ENCODE results near the gene LCNL1.

The LCNL1 gene

DNA sequence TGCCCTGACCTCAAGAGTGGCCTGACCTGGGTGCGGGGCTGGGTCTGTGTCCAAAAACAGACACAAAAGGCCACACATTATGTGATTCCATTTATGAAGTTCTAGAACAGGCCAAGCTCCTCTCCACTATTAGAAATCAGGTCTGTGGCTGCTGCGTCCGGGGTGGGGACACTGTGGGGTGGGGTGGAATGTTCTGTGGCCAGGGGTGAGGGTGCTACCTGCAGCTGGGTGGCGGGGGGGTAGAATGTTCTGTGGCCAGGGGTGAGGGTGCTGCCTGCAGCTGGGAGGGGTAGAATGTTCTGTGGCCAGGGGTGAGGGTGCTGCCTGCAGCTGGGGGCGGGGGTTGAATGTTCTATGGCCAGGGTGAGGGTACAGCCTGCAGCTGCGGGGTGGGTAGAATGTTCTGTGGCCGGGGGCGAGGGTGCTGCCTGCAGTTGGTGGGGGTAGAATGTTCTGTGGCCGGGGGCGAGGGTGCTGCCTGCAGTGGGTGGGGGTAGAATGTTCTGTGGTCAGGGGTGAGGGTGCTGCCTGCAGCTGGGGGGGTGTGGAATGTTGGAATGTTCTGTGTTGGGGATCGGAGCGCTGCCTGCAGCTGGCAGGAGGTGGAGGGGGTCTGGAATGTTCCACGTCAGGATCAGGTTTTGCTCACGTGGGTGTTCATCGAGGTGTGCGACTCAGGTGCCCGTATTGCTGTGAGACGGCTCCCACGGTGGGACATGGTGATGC, 22.4 kb upstream of the LCNL1 start:
- DNase-seq: no peak

DNA sequence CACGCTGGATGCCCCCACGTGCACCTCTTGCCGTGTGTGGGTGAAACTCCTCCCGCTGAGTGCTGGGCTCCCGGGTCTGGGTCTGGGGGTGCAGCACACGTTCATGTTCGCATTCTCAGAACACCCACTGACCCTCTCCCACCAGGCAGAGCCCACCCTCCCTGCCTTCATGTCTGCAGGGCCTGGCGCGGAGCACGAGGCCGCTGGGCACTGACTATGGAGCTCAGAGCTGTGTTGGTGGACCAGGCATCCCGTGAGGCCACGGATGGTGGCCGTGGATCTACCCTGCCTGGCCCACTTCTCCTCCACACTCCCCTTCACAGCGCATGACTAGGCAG, 21.9 kb upstream of the LCNL1 start:
- no peak for DNase-seq

DNA sequence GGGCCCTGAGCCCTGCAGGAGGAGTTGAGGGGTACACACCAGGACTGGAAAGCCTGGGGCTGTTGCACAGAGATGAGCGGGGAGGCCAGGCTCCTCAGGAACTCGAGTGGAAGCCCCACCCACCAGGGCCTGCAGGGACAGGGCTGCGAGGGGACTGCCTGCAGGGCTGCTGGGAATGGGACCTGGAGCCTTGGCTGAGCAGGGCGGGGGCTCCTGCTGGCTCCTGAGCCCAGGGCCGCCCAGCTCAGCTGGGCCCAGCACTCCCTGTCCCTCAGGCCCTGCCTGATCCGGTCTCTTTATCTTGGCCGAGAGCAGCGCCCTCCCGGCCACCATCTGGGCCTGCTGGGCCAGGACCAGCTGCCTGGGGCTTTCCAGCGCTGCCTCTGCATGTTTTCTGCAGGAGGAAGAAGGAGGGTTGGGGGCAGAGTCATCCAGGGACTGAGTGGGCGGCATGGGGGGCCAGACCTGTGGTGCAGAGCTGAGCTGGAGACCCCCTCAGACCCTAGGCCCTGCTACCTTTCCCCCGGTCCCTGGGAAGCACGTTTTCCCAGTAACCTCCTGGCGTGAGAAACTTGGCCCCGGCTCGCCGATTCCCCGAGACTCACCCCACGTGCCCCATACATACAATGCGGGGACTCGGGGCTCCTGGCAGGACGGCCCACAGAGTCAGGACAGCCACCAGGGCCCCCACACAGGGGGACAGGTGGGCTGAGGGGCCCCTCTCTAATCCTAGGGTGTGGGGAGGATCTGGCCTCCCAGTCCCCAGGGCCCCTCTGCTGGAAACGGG, 21.3 kb upstream of the LCNL1 start:
- no peak for DNase-seq

DNA sequence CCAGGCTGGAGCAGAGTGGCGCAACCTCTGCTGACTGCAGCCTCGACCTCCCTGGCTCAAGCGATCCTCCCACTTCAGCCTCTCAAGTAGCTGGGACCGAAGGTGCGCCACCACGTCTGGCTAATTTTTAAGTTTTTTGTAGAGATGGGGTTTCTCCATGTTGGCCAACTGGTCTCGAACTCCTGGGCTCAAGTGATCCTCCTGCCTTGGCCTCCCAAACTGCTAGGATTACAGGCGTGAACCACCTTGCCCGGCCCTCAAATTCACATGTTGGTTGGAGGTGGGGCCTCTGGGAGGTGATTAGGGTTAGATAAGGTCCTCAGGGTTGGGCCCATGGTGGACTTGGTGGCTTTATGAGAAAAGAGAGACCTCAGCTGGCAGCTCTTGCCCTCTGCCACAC, 20.6 kb upstream of the LCNL1 start:
- no peak for DNase-seq

DNA sequence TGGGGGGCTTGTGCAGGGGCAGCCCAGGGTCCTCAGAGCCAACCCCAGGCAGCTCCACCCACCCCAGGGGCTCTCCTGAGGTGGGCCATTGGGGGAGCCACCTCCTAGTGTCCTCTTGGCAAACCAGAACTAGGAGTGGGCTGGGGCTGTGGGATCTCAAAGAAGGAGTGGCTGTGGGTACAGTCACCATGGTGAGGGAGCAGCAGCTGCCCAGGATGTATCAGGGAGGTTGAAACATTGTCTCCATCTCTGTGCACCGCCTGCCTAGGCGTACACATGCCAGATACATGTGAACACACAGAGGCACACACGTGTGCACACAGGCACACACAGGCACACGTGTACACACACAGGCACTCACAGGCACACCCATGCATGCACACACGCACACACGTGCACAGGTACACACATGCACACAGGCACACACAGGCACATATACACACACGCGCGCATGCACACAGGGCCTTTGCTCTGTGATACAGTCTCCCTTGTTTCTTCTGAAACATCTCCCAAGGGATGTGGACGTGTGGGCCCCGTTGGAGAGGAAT, 20.0 kb upstream of the LCNL1 start:
- no peak for DNase-seq

DNA sequence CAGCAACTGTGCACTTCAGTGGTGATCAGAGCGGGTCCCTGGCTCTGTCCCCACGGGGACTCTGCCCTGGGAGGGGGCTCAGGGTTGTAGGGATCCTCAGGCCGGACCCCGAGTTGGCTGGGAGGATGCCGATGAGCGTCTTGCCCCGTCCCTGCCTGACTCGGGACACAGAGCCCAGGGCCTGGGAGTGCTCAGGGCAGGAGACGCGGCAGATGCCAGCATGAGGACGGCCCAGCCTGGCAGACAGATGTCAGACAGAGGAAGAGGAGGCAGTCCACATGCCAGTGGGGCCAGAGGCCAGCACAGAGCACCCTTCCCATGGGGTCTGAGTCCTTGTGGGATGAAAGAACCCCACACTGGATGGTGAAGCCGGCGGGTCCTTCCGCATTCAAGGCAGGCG, 19.5 kb upstream of the LCNL1 start:
- DNase-seq: no peak

DNA sequence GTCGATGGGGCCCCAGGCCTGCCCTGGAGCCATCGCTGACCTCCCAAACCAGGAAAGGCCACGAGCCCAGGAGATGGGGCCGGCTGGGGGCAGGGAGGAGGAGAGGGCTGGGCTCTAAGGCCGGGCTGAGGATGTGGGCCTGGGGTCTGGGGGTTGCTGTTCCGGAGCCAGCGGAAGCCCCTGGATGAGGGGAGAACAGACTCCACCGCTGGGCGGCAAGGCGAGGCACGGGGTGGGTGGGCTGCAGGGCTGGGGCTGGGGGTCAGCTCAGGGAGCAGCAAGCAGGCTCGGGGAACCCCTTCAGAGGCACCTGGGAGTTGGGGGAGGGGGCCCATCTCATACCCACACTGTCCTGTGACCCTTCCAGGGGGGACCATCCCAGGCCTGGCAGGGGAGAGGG, 19.0 kb upstream of the LCNL1 start:
- no peak for DNase-seq

DNA sequence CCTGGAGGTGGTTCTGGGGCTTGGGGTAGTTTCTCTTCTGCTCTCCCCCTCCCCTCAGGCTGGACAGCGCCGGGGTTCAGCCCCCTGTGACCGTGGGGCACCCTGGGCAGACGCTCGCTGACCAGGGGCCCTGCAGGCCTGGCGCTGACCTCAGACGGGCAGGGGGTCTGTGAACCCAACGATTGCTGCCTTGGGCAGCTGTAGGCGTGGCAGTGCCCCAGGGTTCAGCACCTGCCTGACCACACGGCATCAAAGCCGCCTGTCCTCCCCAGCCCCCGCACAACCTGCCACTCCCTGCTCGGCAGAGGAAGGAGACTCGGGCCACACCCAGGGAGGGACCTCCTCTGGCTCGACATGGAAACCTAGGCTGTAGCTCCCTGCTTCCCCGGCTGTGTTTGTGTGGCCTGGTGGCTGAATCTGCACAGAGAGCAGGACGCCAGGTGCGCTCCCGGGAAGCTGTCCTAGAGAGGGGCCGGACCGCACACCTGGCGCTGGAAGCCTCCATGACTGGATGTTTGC, 18.6 kb upstream of the LCNL1 start:
- no peak for DNase-seq

DNA sequence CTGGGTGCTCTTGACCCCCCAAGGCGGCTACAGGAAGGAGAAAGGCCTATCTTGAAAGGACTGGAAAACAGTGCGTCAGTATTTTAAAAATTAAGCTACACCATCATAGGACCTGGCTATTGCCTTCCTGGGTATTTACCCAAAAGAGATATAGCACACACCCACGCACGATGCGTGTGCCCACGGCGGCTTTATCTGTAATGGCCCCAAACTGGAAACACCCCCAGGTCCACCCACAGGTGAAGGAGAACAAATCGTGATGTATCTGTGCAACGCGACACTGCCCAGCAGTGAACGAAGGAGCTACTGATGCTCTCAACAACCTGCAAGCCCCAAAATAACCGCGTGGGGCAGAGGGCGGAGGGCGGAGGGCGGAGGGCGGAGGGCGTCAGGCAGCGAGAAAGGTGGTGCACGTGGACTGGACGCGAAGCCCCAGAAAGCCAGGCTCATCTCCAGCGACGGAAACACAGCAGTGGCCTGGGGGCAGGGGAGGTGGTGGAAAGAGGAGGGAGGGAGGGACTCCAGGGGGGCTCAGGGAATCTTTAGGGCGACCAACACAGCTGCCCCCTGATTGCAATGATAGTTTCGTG, 17.9 kb upstream of the LCNL1 start:
- no peak for DNase-seq

DNA sequence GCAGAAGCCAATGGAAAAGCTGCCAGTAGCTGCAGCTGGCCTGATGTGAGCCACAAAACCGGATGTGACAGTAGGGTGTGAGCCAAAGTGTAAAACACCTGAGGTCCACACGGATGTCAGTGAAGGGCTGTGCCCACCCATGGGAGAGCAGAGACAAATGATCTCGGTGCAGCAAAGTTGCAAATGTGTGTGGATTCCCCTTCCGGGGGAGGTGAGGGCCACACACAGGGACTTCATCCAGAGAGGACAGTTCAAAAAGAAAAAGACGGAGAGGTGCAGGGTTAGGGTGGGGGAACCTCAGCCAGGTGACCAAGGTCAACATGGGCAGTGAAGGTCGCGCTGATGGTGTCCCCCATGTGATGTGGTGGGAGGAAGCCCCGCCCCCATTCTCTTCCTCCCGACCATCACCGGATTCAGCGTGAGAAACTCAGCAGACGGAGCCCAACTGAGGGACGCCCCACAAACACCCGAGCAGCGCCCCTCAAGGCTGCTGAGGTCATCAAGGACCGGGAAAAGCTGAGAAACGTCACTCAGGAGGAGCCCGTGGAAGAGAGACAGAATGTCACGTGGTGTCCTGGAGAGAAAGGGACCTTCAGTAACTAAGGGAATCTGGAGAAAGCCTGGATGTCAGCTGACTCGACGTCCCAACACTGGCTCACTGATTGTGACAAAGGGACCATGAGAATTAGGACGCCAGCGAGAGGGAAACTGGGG, 16.9 kb upstream of the LCNL1 start:
- no peak for DNase-seq

DNA sequence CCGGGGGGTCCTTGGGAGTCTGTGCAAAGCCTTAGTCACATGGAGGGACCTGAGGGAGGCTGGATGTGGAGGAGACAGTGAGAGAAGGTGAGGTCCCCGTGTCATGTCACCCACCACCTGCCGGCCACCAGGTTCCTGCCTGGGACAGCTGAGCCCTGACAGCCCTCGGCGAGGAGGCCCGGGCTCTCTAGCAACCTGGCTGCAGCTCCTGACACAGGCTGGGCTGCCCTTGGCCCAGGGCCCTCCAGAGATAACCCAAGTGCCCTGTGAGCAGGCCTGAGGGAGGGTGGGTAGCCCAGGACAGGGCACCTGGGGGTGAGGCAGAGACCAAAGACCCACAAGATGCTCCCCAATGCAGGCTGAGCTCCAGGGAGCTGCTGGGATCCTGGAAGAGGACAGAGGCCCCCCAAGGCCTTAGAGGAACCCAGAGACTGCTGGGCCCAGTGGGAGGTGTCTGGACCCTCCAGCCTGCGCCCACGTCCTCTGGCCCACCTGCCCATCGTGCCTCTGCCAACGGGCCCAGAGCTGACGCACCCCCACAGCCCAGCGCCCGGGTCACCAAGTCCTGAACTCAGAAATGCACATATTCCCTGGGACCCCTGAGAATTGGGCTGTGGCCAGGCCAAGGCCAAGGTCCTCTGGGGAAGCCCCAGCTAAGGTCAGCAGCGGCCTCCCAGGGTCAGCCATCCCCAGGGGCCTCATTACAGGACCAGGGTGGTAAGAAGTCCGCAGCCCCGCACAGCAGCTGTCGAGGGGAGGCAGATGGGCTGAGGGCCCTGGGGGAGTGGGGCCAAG, 14.3 kb upstream of the LCNL1 start:
- no peak for DNase-seq

DNA sequence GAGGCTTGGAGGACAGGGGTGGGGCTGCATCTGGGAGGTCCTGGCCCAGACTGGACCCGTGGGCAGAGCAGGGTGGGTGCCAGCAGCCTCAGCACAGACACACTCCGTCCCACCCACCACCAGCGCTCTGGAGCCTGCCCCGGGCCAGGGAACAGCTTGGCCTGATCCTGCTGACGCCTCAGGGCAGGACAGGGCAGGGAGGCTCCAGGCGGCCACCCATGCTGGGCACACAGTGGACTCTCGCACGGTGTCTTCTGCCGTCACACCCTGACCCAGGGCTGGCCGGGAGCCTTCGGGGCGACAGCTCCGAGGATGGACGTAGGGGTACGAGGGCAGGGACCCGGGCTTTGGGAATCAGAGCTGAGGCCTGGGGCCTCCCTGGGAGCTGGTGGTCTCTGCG, 13.6 kb upstream of the LCNL1 start:
- DNase-seq: no peak

DNA sequence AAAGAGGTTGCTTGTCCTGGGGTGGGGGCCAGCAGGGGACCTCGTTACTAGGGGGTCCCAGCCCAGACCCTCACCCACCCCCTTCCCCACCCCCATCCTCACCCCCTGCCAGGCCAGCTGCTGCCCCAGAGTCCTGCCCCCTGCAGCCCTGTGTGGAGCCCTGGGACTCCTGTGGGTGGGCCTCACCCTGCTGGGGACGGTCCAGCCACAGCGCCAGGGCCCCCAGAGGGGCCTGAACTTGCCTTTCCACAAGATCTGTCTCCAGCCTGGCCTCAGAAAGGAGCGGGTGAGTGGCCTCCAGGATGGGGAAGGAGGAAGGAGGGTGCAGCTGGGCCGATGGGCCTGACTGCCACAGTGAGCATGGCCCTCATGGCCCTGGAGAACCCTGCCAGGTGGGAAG, 13.0 kb upstream of the LCNL1 start:
- DNase-seq: no peak

DNA sequence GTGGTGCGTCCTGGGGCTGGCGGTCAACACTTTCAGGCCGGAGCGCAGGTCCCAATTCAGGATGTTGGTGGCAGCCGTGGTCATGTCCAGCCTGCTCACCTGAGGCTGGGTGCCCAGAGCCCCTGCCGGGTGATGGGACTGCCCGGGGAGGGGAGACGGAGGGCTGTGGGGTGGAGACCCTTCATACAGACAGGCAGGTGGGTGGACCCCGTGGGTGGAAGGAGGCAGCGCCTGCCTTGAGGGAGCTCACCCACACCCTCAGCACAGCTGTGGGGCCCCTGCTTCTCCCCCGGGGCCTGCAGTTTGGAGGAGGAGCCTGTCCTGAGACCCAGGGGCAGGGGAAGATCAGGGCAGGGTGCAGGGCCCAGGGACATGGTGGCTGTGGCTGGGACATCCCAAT, 12.4 kb upstream of the LCNL1 start:
- DNase-seq: no peak

DNA sequence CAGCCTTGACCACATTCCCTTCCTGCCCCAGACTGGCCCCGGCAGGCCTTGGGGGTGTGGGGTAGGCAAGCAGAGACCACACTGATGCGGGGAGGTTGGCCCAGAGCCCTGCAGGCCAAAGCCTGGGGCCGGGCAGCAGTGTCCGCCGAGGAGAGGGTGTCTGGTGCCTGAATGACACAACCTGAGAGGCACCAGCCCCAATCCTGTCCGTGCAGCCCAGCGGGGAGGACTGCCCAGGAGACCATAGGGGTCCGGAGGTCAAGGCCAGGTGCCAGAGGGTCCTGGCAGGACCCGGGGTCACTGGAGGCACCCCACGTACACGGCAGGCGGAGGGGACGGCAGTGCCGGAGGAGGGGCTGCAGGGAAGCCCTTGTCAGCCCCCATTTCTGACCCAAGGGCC, 11.0 kb upstream of the LCNL1 start:
- no peak for DNase-seq

DNA sequence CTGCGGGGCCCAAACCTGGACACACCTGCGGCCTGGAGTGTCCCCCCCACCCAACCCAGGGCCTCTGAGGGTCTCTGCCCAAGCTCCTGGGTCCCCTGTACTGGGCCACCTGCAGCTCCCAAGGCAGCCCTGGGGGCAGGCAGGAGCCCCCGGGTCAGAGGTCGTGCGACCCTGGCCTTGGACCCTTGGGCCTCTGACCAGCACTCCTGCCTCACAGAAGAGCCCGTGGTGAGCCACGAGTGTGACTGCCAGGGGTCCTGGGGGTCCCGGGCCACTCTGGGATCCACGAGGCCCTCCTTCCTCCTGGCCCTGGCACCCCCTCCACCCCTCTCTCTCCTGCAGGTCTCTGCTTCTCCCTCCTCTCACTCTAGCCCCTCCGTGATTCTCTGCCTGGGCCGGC, 10.5 kb upstream of the LCNL1 start:
- no peak for DNase-seq

DNA sequence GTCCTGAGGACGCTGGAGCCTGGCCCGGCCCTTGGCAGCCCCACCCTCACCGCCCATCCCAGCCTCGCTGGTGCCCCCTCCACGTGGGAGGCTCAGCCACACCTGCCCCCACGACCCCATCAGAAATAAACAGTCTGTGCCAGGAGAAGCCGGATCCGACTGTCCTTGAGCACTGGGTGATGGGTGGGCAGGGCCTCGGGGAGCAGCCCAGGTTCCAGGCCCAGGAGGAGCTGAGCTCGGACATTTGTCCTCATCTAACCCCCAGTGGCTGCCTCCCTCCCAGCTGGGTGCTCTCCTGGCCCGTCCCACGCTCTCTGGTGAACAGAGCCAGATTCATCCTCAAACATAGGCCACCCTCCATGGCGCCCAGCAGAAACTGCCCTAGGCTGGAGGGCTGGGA, 10.1 kb upstream of the LCNL1 start:
- no peak for DNase-seq

DNA sequence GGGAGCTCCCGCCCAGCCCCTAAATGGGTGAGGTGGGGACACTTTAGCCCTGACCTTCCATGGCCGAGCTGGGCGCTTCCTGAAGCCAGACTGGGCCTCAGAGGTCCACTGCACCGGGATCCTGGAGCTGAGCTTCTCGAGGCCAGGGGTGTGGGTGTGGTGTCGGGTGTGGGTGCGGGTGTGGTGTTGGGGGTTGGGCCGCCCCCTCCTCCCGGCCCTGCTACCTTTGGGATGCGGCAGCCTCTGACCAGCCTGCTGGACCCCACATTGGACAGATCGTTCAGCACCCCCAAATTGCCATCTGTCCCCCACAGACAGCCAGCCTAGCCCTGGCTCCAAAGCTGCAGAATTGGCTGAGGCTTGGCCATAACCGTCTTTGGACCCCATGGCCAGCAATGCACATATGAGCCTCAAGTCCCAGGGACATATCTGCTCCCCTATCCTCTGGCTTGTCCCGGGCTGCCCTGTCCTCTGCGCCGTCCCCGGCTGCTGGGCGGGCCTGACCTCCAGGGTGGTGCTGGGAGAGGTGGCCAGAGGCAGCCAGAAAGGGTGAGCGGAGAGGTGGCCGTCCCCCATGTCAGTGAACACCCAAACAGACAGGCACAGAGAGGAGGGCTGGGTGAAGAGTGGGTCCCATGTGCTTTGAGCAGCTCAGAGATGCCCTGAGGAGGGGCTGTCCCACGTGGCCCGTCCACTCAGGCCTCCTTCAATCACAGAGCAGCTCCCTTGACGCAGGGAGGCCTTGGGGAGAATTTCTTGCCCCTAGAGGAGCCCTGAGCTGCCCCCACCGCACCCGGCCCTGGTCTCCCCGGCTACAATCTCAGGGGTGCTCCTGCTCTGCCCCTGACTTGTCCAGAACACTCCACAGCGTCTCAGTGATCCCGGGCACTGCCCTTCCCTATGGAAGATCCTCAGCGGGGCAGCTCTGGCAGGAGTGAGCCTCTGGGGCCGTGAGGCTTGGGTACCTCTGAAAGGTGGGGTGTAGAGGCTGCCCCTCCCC, 8.9 kb upstream of the LCNL1 start:
- DNase-seq: no peak

DNA sequence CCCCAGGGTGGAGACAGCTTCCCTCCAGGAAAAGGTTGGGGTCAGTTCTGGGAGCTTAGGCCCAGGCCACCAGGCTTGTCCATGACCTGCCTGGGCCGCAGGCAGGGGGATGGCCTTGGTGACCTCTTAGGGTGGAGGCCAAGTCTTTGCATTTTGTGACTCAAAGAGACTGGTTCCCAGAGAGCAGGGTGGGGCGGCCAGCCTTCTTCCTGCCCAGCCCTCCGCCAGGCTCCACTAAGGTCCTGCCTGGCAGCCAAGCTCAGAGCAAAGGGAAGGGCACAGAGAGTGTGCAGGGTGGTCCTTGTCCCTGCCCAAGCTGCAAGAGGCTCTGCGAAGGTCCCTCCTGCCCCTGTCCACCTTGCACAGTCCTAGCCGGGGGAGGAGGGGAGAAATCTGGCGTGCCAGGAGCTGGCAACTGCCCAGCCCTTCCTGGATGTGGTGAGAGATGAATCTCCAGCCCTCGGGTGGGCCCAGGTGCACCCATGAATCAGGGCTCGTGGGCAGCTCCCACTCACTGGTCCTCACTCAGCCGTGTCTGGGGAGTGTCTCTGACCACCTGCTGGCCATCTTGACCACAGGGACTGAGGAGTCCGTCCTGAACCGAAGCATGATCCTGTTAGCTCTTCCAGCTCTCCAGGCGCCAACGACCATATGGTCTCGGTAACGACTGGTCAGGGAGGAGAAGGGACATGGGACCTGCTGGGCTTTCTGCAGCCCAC, 7.8 kb upstream of the LCNL1 start:
- no peak for DNase-seq

DNA sequence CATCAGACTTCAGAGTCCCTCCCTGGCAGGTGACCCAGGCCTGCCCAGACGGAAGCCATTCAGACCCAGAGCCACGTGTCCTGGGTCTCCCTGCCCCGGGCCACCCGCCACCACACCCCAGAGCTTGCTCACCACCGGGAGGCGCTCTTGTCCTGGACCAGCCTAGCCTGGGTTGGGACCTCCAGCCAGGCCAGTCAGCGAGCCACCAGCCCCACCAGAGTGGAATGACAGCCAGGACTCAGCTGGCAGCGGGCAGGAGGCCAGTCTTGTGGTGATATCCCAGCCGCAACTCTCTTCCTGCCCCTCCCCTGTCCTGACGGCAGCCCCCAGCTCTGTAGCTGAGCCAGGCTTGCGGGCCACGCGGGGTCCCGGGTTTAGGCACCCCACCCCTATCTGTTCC, 7.1 kb upstream of the LCNL1 start:
- no peak for DNase-seq
